Left hindlimb (tissue), 1 donor: ENCODE measurements around the gene TOGARAM2.

Experiments used
- DNase-seq: peaks from one replicate; pipeline ENCODE4 v3.0.0-alpha.2; 2018

TOGARAM2 gene

GRCh38 chr2:29059624-29060023 is 78.5 kb downstream of the TOGARAM2 start:
- DNase-seq, result no peak

GRCh38 chr2:29060441-29060840 is 79.3 kb downstream of the TOGARAM2 start:
- no peak for DNase-seq

GRCh38 chr2:29061176-29061575 is 80.1 kb downstream of the TOGARAM2 start:
- DNase-seq, result no peak

- DNase-seq, result no peak
Measured at GRCh38 chr2:29061616-29062015, 80.5 kb downstream of the TOGARAM2 start.

- no peak for DNase-seq
Measured at GRCh38 chr2:29062371-29062770, 81.3 kb downstream of the TOGARAM2 start.

- DNase-seq, result no peak
Measured at GRCh38 chr2:29063056-29063455, 82.0 kb downstream of the TOGARAM2 start.

- DNase-seq, result peak; percentile 60
Measured at GRCh38 chr2:29063646-29064345, 82.7 kb downstream of the TOGARAM2 start.

GRCh38 chr2:29064346-29064715 is 83.2 kb downstream of the TOGARAM2 start:
- no peak for DNase-seq

GRCh38 chr2:29064746-29065067 is 83.6 kb downstream of the TOGARAM2 start:
- DNase-seq, result no peak

- DNase-seq, result peak; percentile 54
Measured at GRCh38 chr2:29065068-29065811, 84.1 kb downstream of the TOGARAM2 start.

GRCh38 chr2:29066271-29066860 is 85.3 kb downstream of the TOGARAM2 start:
- DNase-seq, result no peak

GRCh38 chr2:29066997-29067605 is 86.0 kb downstream of the TOGARAM2 start:
- no peak for DNase-seq

GRCh38 chr2:29068513-29068912 is 87.4 kb downstream of the TOGARAM2 start:
- DNase-seq, result no peak

GRCh38 chr2:29070526-29070925 is 89.4 kb downstream of the TOGARAM2 start:
- no peak for DNase-seq

GRCh38 chr2:29071032-29071975 is 90.2 kb downstream of the TOGARAM2 start:
- no peak for DNase-seq

- no peak for DNase-seq
Measured at GRCh38 chr2:29072251-29072650, 91.2 kb downstream of the TOGARAM2 start.

- DNase-seq, result no peak
Measured at GRCh38 chr2:29072971-29073725, 92.0 kb downstream of the TOGARAM2 start.

- DNase-seq, result no peak
Measured at GRCh38 chr2:29073933-29074332, 92.8 kb downstream of the TOGARAM2 start.

GRCh38 chr2:29074411-29074810 is 93.3 kb downstream of the TOGARAM2 start, which contains the start of gene PCARE:
Gene PCARE (minus strand): TSS chr2:29074523. CDS start chr2:29074261, 262 bp downstream.
- DNase-seq, result no peak

- DNase-seq, result no peak
Measured at GRCh38 chr2:29075894-29076705, 95.0 kb downstream of the TOGARAM2 start.

GRCh38 chr2:29079887-29080286 is 98.8 kb downstream of the TOGARAM2 start:
- no peak for DNase-seq
